GM12874 (cell line): ENCODE data around the gene HELZ2.

Experiments used
- TF ChIP-seq, protein P1 (sequence below): IDR thresholded peaks from 2 replicates; pipeline ENCODE4 v1.5.1; 2011; ENCODE audit warnings: low read depth, mild to moderate bottlenecking, control low read depth, low read length, moderate library complexity; ENCODE audit not compliant: insufficient read depth

Gene HELZ2

DNA sequence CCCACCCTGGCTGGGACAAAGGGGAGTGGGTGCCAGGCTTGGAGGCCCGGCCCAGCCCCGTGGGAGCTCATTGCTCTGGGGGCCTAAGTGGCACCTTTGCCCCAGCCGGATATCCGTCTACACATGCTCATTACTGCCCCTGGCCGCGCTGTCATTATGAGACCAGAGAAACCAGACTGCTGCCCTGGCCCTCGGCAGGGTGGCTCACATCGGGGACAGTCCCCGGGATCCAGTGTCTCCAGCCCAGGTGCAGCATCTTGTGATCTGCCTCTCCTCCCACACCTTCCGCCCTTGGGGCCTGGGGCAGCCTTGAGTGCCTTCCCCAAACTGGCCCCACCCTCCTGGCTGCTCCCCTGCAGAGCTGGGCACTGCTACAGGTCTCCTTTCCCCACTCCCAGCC is 31.3 kb downstream of the HELZ2 start:
- TF ChIP-seq, protein P1, sequence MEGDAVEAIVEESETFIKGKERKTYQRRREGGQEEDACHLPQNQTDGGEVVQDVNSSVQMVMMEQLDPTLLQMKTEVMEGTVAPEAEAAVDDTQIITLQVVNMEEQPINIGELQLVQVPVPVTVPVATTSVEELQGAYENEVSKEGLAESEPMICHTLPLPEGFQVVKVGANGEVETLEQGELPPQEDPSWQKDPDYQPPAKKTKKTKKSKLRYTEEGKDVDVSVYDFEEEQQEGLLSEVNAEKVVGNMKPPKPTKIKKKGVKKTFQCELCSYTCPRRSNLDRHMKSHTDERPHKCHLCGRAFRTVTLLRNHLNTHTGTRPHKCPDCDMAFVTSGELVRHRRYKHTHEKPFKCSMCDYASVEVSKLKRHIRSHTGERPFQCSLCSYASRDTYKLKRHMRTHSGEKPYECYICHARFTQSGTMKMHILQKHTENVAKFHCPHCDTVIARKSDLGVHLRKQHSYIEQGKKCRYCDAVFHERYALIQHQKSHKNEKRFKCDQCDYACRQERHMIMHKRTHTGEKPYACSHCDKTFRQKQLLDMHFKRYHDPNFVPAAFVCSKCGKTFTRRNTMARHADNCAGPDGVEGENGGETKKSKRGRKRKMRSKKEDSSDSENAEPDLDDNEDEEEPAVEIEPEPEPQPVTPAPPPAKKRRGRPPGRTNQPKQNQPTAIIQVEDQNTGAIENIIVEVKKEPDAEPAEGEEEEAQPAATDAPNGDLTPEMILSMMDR: no peak

DNA sequence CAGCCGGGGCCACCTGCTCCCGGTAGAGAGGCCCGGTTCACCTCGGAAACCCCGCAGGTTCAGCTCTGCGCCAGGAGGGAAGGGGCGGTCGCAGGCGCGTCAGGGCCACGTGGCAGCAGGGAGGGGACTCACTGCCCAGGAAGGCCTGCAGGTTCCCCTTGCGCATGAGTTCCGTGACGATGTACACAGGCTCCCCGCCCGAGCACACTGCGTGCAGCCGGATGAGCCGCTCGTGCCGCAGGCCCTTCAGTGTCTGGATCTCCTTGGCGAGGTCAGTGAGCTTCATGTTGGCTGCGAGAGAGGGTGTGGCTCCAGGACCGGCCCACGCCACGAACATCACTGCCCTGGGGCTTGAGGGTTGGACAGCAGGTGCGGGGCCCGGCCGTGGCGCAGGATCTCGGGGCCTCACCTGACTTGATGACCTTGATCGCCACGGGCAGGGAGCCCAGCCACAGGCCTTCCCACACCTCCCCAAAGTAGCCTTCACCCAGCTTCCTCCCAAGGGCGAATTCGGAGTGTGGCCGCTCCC is 31.9 kb downstream of the HELZ2 start:
- TF ChIP-seq, protein P1: no peak

DNA sequence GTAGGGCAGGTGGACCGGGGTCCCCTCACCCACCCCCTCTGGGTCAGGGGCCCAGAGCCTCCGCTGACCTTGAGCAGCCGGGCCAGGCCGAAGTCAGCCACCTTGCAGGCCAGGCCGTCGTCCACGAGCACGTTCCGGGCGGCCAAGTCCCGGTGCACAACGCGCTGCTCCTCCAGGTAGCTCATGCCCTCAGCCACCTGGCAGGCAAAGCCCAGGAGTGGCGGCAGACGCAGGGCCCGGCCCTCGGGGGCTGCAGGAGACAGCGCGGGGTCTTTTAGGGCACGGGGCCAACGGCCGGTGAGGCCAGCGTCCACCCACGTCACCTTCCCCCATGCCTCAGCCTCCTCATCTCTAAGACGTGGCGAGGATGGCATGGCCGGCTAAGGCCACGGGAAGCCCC is 32.7 kb downstream of the HELZ2 start:
- TF ChIP-seq, protein P1: no peak

DNA sequence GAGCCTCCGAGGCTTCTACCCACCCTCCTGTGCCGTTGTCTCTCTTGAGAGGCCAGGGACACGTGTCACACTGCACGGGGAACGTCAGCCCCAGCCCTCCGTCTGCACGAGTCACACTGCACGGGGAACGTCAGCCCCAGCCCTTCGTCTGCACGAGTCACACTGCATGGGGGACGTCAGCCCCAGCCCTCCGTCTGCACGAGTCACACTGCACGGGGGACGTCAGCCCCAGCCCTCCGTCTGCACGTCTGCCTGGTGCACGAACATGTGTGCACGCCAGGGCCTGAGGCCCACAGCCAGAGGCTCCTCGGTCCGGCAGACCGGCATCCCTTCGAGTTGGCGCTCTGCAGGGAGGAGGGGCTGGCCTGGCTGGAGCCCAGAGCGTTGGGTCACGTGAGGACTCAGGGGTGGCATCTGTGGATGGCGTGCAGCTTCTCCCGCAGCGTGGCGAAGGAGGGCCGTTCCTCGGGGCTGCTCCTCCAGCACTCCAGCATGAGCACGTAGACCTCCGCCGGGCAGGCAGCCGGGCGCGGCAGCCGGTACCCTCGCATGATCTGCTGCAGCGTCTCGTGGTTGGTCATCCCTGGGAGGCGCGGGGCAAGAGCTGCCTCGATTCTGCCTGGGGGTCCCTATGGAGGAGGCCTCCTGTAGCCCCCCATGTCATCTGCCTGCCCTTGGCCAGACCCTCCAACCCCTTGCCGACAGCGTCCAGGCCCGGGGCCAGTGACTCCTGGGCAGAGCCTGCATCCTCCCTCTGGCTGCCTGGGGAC is 33.4 kb downstream of the HELZ2 start:
- TF ChIP-seq, protein P1: no peak

DNA sequence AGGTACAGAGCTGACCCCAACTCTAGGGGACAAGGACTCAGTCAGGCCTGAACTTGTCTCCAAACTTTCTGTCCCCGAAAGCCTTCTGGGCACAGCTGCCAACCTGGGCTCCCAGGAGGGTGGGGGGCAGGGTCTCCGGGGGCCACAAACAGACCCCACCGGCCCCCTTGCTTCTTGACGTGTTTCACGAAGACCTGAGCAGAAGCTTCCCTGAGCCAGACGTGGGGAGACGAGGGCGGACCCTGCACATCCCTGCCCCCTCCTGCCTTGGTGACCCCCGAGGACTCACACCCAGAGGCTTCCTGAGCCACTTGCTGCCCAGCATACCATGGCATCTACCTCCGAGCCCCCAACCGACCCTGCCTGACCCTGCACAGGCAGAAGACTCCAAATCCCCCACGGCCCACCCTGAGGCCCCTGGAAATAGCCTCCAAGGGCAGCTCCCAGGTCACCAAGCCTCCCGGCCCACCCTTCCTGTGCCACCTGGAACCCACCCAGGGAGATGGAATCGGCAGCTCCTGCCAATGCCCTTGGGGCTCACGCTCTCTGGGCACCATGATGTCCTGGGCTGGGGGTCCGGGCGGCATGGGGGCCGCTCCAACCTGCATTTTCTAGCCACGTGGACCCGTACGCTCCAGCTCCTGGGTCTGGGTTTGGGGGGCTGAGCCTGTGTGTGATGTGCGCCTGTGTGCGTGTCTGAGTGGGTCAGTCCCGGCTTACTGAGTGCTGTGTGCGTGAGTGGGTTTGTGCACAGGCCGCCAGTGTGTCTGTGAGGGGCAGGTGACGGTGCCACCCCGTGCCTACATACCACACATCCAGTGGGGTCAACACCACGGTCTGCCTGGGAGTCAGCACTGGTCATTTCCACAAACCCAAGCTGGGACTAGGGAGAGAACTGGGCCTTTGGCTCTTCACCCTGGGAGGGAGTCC is 34.3 kb downstream of the HELZ2 start:
- TF ChIP-seq, protein P1: no peak

DNA sequence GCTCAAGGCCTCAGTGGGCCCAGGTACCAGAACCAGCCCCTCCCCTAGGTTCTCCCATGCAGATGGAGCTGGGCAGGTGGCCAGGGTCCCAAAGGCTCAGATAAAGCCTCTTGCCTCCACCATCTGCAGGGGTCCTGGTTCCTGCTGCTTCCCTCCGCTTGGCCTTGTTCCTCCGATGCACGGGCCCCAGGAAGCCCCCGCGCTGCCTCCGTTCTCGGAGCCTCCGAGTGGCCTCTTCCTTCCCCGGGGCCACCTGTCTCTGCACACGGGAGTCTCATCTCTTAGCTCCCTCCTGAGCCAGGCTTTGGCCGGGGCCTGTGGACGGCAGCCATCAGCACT is 35.0 kb downstream of the HELZ2 start:
- TF ChIP-seq, protein P1: no peak
